RPMI8226 (cell line): ENCODE data around the gene OR6M1.

ENCODE experiments used
- DNase-seq: peaks from one replicate; pipeline ENCODE4 v3.0.0-alpha.2; 2015

Gene OR6M1

DNA sequence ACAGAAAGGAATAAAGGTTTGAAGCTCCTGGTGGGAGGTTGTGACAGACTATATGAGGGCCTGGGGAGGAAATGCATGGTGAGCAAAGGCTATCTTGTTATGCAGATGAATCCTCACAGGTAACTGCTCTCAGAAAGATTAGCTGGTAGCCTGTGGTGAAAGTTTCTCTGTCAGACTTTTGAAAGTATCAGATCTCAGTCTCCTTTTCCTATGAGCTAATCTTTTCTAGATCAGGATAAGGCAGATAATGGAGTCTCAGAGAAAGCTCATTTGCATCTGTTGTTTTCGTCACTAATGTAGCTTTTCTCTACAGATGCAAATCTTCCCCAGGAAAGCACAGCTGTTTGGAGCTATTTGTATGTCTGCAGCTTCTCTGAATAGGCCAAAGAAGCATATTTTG, 30.9 kb downstream of the OR6M1 start:
- DNase-seq: no peak

DNA sequence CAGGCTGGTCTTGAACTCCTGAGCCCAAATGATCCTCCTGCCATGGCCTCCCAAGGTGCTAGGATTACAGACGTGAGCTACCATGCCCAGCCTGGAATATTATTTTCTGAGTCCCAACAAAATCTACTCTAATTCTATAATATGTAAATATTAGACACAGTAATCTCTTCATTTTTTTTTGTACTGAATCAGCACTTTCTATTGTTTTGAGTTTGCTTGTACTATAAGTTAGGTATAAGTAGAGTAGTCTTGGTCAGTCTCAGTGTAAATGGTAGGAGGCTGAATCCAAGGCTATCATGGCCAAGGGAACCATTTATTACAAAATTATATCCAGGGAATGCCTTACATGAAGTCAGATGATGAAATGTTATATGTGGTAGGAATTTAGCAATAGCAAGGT, 32.2 kb downstream of the OR6M1 start:
- DNase-seq: no peak

DNA sequence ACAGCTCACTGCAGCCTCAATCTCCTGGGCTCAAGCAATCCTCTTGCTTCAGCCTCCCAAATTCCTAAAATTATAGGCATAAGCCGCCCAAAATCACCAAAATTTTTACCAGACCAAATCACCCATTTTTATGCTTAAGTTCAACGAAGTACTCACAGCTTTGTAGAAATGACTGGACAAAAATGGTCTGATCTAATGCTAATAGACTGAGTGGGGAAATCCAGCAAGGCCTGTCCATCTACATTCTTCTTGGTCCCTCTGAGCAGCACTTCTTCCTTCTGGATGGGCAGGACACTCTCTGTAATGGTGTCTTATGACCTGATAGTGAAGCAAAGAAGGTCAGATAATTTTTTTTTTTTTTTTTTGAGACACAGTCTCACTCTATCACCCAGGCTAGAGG, 33.1 kb downstream of the OR6M1 start:
- DNase-seq: no peak

- DNase-seq: no peak
Measured at GRCh38 chr11:123771664-123772063, 34.5 kb downstream of the OR6M1 start.

DNA sequence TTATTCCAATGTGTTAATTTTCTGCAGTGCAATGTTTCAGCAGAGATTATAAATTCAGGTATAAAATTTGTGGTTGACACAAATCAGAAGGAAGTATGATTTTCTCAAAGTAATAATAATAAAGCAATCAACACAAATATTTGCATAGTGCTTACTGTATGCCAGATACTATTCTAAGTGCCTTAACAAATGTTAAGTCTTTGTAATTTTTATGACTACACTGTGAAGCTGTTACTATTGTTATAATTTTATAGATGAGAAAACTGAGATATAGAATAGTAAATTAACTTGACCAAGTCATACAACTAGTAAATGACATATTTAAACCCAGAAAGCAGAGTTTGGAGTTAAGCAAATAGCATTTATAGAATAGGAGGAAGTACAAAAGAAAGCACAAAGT, 35.4 kb downstream of the OR6M1 start:
- DNase-seq: no peak

- no peak for DNase-seq
Measured at GRCh38 chr11:123765601-123766000, 40.5 kb downstream of the OR6M1 start.

DNA sequence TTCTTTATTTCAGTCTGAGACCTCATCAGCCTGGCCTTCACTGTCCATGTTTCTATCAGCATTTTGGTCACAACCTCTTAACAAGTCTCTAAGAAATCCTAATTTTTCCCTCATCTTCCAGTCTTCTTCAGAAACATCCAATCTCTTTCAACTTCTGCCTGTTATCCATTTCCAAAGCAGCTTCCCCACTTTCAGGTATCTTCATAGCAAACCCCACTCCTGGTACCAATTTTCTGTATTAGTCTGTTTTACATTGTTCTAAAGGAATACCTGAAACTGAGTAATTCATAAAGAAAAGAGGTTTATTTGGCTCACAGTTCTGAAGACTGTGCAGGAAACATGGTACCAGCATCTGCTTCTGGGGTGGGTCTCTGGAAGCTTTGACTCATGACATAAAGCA, 43.7 kb downstream of the OR6M1 start:
- no peak for DNase-seq

GRCh38 chr11:123760894-123761293, 45.3 kb downstream of the OR6M1 start:
- no peak for DNase-seq

DNA sequence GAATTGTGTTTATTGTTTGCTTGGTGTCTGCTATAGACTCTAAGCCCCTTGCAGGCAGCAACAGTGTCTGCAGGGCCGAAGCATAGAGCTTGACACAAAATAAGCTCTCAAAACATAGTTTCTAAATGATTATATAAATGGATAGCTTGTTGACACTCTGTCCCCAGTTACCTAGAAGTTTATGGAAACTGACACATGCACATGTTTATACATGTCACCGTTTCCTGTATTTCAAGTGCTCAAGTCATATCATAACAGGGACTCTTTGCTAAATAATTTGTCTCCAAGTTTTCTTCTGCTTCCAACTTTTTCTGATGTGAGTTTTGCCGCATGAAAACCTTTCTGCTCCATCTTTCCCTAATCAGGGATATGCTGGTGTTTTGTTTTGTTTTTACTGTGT, 48.2 kb downstream of the OR6M1 start:
- DNase-seq: no peak

DNA sequence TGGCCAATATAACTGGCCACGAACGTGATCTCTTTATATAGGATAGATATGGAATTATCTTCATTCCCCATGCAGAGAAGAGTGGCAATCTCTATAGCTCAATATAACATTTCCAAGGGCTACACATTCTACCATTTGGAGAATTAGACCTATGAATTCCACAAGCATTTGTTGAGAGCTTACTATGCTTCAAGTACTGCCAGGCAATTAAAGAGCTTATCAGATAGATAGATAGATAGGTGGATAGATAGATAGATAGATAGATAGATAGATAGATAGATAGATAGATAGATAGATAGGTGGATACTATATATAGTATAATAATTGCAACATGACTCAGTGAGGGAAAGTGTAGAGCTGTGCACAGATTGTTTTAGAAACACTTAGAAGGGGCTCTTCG, 50.3 kb downstream of the OR6M1 start:
- no peak for DNase-seq
